Left ventricle myocardium inferior (tissue), 1 donor: ENCODE data around the gene MLLT10. TPM values are rescaled to one million over a fixed set of nuclear protein-coding genes. Genes with fewer than 3 reads are reported as not detected.

ENCODE experiments used
- DNase-seq: peaks from one replicate; pipeline ENCODE4 v3.0.0-alpha.2; 2020
- H3K27ac ChIP-seq: fragments of 200-600 bp; replicated peaks from 2 replicates; pipeline ENCODE4 v1.8.0; 2021
- H3K27me3 ChIP-seq: fragments of 200-600 bp; 2 replicates; pipeline ENCODE4 v1.8.0; 2021; ENCODE audit warnings: low read depth
- H3K36me3 ChIP-seq: fragments of 200-600 bp; 2 replicates; pipeline ENCODE4 v1.8.0; 2021
- H3K4me1 ChIP-seq: fragments of 200-600 bp; 2 replicates; pipeline ENCODE4 v1.8.0; 2021
- H3K4me3 ChIP-seq: fragments of 200-600 bp; 2 replicates; pipeline ENCODE4 v1.8.0; 2021; ENCODE audit warnings: mild to moderate bottlenecking, moderate library complexity
- H3K9me3 ChIP-seq: fragments of 200-600 bp; replicated peaks from 2 replicates; pipeline ENCODE4 v1.8.0; 2021
- CTCF ChIP-seq: fragments of 200-600 bp; IDR thresholded peaks from 2 replicates; pipeline ENCODE4 v1.8.0; 2021; ENCODE audit warnings: antibody characterized with exemption, mild to moderate bottlenecking, borderline replicate concordance
- intact Hi-C: fragments of 100-400 bp; cut with micrococcal nuclease; formaldehyde crosslinking; loops from one replicate; pipeline ENCODE4 v1.11.0; 2022
- total RNA-seq: library from RNA; stranded (reverse); fragmentation: NEBNext Ultra II Directional; extraction: Animal tissue kit (Norgen Biotek cat#: 25700); gene quantifications from one replicate; pipeline ENCODE4 v1.2.1, GENCODE V29; 2021
- donor health status: DM: no; HTN: yes; CAD: no; lungs with severe emphysema.

Gene MLLT10
- total RNA-seq, 1 donor from 2014 or later: 18.7 TPM

- no peak for DNase-seq
- no peak overlapping the region for H3K4me3 ChIP-seq
- no peaks in the 10 kb centered on the region for H3K27me3 ChIP-seq
- H3K27ac ChIP-seq: no peak overlapping the region
- intact Hi-C loops: no loop called here
- TF ChIP-seq CTCF: no peak
- H3K9me3 ChIP-seq: no peaks in the 10 kb centered on the region
- H3K4me1 ChIP-seq: peaks cover 10% of the 10 kb centered on the region
- peaks cover 25% of the 10 kb centered on the region for H3K36me3 ChIP-seq
Measured at GRCh38 chr10:21759232-21759631, 225.2 kb downstream of the MLLT10 start.

GRCh38 chr10:21760332-21760731, 226.3 kb downstream of the MLLT10 start:
- TF ChIP-seq CTCF: no peak
- Histone ChIP-seq H3K27ac (no peak overlapping the region), H3K4me1 (peaks cover 10% of the 10 kb centered on the region), H3K9me3 (no peaks in the 10 kb centered on the region), H3K36me3 (peaks cover 27% of the 10 kb centered on the region), H3K4me3 (no peak overlapping the region), H3K27me3 (no peaks in the 10 kb centered on the region)
- DNase-seq: no peak
- intact Hi-C loops: no loop called here

- Histone ChIP-seq H3K4me3 (no peak overlapping the region), H3K4me1 (no peaks in the 10 kb centered on the region), H3K27me3 (no peaks in the 10 kb centered on the region), H3K27ac (no peak overlapping the region), H3K36me3 (peaks cover 5% of the 10 kb centered on the region), H3K9me3 (no peaks in the 10 kb centered on the region)
- no peak for DNase-seq
- TF ChIP-seq CTCF: no peak
- intact Hi-C loops: no loop called here
Measured at GRCh38 chr10:21764466-21765189, 230.6 kb downstream of the MLLT10 start.

GRCh38 chr10:21769041-21769440, 235.0 kb downstream of the MLLT10 start:
- intact Hi-C loops: no loop called here
- DNase-seq: no peak
- Histone ChIP-seq H3K9me3 (no peaks in the 10 kb centered on the region), H3K4me1 (no peaks in the 10 kb centered on the region), H3K36me3 (peaks cover 5% of the 10 kb centered on the region), H3K27me3 (no peaks in the 10 kb centered on the region), H3K4me3 (no peak overlapping the region), H3K27ac (no peak overlapping the region)
- TF ChIP-seq CTCF: no peak

GRCh38 chr10:21771219-21771618, 237.2 kb downstream of the MLLT10 start:
- Histone ChIP-seq H3K9me3 (no peaks in the 10 kb centered on the region), H3K36me3 (no peaks in the 10 kb centered on the region), H3K4me1 (no peaks in the 10 kb centered on the region), H3K27ac (no peak overlapping the region), H3K27me3 (no peaks in the 10 kb centered on the region), H3K4me3 (no peak overlapping the region)
- intact Hi-C loops: no loop called here
- DNase-seq: no peak
- no peak for TF ChIP-seq CTCF
